ENCODE measurements around the gene HYCC1.

DNA sequence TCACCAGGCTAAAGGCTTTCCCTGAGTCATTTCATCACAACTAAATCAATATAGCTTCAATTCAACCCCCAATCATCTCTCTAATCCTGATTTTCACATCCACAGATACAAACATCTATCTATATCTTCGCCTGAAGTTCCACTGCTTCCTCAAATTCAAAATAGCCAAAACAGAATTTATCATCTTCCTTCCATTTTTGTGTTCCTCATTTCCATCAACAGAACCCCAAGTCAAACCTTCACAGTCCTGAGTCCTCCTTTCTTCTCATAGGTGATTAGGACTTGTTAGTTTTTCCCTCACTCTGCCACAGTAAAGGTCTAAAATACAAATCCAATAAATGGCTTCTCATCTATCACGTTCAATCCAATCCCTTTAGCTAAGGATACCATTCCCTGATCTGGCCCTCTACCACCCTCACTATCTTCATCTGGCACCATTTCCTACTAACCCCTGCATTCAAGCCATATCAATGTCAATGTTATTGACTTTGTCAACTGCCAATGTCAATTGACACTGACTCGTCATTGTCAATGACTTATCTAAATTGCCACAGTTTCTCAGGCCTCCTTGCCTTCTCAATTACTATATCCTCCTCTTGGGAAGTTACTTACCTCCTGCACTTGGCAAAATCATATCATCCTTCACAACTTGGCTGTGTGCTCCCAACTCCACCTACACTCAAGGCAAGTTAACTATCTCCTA, 2.6 kb downstream of the HYCC1 start:
- TF ChIP-seq, protein P1, sequence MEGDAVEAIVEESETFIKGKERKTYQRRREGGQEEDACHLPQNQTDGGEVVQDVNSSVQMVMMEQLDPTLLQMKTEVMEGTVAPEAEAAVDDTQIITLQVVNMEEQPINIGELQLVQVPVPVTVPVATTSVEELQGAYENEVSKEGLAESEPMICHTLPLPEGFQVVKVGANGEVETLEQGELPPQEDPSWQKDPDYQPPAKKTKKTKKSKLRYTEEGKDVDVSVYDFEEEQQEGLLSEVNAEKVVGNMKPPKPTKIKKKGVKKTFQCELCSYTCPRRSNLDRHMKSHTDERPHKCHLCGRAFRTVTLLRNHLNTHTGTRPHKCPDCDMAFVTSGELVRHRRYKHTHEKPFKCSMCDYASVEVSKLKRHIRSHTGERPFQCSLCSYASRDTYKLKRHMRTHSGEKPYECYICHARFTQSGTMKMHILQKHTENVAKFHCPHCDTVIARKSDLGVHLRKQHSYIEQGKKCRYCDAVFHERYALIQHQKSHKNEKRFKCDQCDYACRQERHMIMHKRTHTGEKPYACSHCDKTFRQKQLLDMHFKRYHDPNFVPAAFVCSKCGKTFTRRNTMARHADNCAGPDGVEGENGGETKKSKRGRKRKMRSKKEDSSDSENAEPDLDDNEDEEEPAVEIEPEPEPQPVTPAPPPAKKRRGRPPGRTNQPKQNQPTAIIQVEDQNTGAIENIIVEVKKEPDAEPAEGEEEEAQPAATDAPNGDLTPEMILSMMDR (IDR thresholded peaks at IDR 0.05; ENCODE audit: low read length), result no peak
- TF ChIP-seq EZH2 (IDR thresholded peaks at IDR 0.05; ENCODE audit: borderline replicate concordance, low read length), result no peak
